NCI-H128 (cell line): ENCODE data around the gene KMT2D.

Experiments
- DNase-seq: peaks from one replicate; lab custom pipeline; 2025; ENCODE audit not compliant: unreplicated experiment; lab: John Stamatoyannopoulos, UW

The KMT2D gene

GRCh38 chr12:49054524-49054923 is 6.1 kb downstream of the KMT2D start:
- no peak for DNase-seq

- no peak for DNase-seq
These were observed 6.5 kb downstream of the KMT2D start for GRCh38 chr12:49054096-49054495.

- no peak for DNase-seq
These were observed 8.0 kb downstream of the KMT2D start for GRCh38 chr12:49052451-49053208.

- DNase-seq = no peak
These were observed 8.7 kb downstream of the KMT2D start for GRCh38 chr12:49051777-49052438.

- DNase-seq = no peak
These were observed 9.2 kb downstream of the KMT2D start for GRCh38 chr12:49051373-49051764.

DNA sequence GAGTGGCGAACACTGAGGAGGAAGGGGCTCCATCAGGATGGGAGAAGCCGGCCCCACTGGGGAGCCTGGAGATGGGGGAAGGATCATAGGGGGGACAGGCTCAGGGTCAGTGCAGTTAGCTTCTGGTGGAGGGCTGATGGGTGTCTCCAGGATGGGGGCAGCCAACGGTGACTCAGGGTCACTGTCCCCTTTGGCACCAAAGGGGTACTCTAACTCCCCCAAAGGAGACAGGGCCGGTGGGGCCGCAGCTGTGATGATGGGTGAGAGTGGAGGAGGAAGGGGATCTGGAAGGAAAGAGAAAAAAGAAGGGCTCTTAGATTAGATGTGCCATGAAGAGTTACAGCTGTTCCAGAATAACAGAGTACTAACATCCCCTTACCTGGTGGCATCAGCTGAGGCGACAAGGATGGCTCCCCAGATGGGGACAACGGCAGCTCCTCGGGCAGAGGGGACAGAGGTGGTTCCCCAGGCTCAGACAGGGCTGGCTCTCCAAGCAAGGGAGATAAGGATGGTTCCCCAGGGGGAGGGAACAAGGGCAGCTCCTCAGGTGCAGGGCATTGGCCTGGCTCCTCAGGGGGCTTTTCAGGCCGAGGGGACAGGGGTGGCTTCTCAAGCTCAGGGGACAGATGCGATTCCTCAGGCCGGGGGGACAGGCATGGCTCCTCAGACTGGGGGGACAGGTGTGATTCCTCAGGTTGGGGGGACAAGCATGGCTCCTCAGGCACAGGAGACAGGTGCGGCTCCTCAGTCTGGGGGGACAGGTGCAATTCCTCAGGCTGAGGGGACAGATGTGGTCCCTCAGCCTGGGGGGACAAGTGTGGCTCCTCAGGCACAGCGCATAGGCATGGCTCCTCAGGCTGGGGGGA is 9.9 kb downstream of the KMT2D start:
- no peak for DNase-seq

- DNase-seq = no peak
These were observed 10.9 kb downstream of the KMT2D start for GRCh38 chr12:49049566-49050224.

DNA sequence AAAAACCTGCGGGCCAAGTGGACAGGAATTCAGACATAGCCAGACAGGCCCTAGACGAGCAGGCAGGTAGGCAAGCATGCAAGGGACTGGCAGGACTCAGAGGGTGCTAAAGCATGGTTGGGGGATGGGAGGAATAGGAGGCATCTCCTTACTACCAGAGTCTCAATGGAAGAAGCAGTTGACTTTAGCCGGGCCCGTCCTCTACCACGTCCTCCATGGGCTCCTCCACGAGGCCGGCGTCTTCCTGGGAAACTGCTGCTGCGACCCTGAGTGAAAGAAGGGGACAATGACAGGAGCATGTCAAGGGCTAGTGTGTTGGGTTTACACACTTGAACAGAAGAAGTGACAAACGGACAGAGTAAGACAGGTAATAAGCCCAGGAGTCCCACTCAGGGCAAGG is 11.6 kb downstream of the KMT2D start:
- no peak for DNase-seq

- DNase-seq = no peak
These were observed 14.3 kb downstream of the KMT2D start for GRCh38 chr12:49046129-49046895.

DNA sequence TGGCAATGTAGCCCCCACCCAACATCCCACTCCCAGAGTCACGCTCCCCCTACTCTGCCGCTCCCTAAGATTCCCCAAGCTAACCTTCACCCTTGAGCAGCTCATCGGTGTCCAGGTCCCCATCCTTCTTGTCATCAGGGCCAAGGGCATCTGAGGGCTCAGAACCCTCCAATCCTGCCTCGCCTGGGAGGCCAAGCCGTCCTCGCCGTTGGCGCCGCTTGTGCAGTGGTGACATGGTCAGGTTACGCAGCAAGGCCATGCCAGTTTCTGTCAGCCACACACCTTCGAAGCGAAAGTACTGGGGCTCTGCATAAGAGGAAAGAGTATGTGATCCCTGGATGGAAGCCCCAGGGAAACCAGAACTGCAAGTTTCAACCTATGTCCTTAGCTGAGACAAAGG is 15.9 kb downstream of the KMT2D start:
- no peak for DNase-seq

DNA sequence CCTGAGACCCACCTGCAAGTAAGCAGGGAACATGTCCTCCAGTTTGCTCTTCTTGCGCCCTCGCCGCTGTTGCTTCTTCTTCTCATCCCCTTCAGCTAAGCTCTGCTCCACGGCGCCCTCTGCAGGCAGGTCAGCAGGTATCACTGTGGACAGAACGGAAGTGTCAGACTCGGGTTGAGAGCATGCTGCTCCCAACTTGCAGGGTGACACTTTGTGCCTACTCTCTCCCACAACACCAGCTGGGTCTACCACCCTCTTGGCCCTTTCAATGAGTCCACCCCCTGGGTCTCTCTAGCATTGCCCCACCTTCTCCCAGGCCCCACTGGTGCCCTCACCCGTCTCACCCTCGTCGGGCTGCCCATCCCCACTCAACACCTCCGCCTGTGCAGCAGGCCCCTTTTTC is 16.7 kb downstream of the KMT2D start:
- DNase-seq = peak; percentile 58

DNA sequence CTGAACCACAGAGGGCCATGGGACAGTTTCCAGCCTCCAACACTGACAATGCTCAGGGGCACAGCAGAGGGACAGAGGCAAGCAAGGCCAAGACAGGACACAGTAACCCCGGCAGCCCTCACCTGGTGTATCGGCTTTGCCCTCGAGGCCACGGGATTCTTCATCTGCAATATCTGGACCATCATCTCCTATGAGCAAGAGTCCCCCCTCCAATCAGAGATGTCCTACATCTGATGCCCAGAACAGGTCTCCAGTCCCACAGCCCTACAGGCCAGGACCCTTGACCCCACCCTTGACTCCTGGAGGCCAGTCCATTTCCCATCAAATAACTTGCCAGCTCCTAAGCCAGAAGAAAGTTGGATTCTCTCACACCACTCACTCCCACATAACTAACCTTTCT is 17.4 kb downstream of the KMT2D start:
- DNase-seq = no peak

GRCh38 chr12:49041881-49042484 is 18.6 kb downstream of the KMT2D start:
- no peak for DNase-seq

DNA sequence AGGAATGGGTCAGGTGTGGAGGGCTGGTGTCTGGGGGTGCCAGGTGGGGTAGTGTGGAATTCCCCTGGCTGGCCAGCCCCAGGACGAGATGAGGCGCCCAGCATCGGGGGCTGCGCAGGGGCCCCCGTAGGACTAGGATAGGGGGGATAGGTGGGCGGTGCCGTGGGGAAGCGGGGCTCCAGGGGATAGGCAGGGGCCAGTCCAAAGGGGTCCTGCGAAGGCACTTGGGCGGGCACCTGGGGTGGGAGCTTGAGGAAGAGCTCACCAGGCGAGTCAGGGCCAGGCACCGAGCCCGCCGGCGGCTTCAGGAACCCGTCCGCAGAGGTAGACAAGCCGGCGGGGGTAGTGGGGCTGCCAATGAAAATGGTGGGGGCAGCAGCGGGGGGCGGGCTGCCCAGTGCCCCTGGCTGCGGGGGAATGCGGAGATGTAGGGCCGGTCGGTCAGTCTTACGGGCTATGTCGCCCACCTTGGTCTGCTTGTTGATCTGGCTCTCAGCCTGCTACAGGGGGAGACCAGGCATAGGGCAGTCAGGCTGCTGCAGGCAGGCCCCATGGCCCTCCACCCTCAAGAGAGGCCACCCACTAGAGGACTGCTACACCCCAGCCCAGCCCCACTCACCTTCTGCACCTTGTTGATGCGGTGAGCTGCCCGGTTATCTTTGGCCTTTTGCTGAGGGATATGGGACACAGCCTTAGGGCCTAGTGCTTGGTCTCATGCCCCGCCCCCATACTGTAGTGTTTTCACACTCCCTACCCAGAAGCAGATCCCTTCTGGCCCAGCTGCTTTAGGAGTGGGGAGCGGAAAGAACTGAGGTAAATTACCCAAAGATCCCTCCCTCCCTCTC is 19.3 kb downstream of the KMT2D start:
- no peak for DNase-seq

GRCh38 chr12:49040364-49040855 is 20.2 kb downstream of the KMT2D start:
- DNase-seq = no peak

DNA sequence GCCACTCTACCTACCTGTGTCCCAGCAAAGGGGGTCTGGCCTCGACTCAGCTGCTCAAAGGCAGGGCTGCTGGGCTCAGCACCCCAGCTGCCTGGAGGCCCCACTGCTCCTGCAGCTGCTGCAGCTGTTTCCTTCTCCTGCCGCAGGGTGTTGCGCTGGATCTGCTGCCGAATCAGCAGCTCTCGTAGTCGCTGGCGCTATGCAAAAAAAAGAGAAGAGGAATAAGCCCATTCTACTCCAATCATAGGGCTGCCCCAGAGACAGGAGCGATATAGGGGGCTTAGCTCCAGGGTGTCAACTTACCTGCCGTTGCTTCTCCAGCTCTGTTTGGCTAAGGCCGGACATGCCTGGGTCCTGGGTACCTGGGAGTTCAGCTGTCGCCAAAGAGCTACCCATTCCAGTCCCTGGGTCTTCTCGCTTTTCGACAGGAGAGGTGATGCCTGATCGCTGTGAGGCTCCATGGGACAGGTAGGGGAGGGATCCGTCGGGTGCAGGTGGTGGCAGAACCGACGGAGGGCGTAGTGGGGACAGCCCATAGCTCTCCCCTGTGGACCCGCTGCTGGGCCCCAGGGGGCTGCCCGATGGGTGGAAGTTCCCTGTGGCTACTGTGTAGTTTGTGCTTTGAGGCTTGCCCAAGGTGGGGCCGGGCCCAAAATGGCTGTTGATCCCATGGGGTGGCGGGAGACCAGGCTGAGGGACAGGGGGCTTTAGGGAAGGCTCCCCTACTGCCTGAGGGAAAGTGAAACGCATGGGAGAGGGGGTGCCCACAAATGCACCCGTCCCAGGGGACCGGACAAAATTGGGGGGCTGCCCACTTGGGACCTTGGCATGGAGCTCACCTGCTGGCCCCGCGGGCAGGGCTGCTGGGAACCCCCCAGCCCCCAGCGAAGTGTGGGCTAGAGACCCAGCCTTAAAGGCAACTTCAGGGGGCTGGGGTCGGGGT is 20.9 kb downstream of the KMT2D start:
- DNase-seq = no peak

- no peak for DNase-seq
These were observed 22.2 kb downstream of the KMT2D start for GRCh38 chr12:49038291-49038955.

GRCh38 chr12:49037947-49038237 is 22.7 kb downstream of the KMT2D start:
- no peak for DNase-seq
